Activated naive CD4-positive, alpha-beta T cell treated with anti-CD3 and anti-CD28 coated beads, Interleukin-2, amount 50 U/mL, for 24 hours (primary cell): ENCODE results near the gene MAOB.
"Not testable (repeated sequence)": the region's sequence is repeated elsewhere in the genome, so short reads cannot be mapped to it uniquely, and the experiment has no call there.

ENCODE experiments used
- H3K27ac Mint-ChIP-seq: one replicate; pipeline ENCODE4 v1.8.0; 2021; ENCODE audit warnings: mild to moderate bottlenecking, mixed read lengths
- H3K27me3 Mint-ChIP-seq: one replicate; pipeline ENCODE4 v1.8.0; 2021; ENCODE audit warnings: mixed read lengths
- H3K36me3 Mint-ChIP-seq: one replicate; pipeline ENCODE4 v1.8.0; 2021; ENCODE audit warnings: mixed read lengths
- H3K4me1 Mint-ChIP-seq: one replicate; pipeline ENCODE4 v1.8.0; 2021; ENCODE audit warnings: mixed read lengths
- H3K4me3 Mint-ChIP-seq: one replicate; pipeline ENCODE4 v1.8.0; 2021; ENCODE audit warnings: mild to moderate bottlenecking, mixed read lengths
- H3K9me3 Mint-ChIP-seq: one replicate; pipeline ENCODE4 v1.8.0; 2021; ENCODE audit warnings: mixed read lengths

The MAOB gene

DNA sequence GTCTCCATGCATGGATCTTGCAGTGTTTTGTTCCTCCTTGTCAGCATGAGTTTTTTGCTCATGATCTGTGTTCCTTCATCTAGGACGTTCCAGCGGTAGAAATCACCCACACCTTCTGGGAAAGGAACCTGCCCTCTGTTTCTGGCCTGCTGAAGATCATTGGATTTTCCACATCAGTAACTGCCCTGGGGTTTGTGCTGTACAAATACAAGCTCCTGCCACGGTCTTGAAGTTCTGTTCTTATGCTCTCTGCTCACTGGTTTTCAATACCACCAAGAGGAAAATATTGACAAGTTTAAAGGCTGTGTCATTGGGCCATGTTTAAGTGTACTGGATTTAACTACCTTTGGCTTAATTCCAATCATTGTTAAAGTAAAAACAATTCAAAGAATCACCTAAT, 138.0 kb downstream of the MAOB start:
- Mint-ChIP-seq H3K36me3 (no peaks in the 10 kb centered on the region), H3K9me3 (no peaks in the 10 kb centered on the region), H3K27me3 (no peaks in the 10 kb centered on the region)

DNA sequence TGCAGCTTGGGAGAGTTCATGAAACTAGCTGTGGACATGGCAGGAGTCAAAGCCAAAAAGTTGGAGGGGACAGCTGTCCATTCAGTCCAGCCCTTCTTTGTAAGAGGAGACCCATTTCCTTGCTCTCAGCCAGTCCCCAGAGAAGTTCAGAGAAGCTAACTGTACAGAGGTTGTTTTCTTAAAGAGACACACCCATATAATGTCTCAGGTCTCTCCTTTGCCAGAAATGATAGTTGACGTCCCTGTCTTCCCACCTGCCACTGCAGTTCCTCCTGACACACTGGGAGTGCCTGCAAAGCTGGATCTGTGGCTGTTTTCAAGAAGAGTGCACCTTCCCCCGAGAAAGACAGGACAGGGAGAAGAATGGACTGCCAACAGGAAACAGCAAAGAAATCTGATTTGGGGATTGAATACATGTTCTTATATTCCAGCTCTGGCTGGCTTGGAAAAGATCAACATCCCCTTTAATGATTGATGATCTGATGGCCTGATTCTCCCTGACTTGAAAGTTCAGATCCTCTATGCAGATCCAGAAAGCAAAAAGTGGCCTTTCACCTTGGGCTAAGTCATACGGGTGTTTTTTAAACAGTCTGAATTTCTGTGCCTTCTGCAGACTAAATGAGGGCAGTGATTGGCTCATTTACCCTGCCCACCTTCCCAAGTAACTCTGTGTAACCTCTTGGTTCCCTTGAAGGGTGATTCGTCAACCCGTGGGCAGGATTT, 139.0 kb downstream of the MAOB start:
- H3K36me3 Mint-ChIP-seq = no peaks in the 10 kb centered on the region
- H3K27ac Mint-ChIP-seq = no peak overlapping the region
- no peaks in the 10 kb centered on the region for H3K27me3 Mint-ChIP-seq
- no peaks in the 10 kb centered on the region for H3K9me3 Mint-ChIP-seq
- no peak overlapping the region for H3K4me3 Mint-ChIP-seq
- H3K4me1 Mint-ChIP-seq = no peaks in the 10 kb centered on the region

More for the DNA sequence above, 138.0 kb downstream of the MAOB start:
- no peak overlapping the region for H3K4me3 Mint-ChIP-seq
- H3K27ac Mint-ChIP-seq = no peak overlapping the region
- H3K4me1 Mint-ChIP-seq = no peaks in the 10 kb centered on the region

DNA sequence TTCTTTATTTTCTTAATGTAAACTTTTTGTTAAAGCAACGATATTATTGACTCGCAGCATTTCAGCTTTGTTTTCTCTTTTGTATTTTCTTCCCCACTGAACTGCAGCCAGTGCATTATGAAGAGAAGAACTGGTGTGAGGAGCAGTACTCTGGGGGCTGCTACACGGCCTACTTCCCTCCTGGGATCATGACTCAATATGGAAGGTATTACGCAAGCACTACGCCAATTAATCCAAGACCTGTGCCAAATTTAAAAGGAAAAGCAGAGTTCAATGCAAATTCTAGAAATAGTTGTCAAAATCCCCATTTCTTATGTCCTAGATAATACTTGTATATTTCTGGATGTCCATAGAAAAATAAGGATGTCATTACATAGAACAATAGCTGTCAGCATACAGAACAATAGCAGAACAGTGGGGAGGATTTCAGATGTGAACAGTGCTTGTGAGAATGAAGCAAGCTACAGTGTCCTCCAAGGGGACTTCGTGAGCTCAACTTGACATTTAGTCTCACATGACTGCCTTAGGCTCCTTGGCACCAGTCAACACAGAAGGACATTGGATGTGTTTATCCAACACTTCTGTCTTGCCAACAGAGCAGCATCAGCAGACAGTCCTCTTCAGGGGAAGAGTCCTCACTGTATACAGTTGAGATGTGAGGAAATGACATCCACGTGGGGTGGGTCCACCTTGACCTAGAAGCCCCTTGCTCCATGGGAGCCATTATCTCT, 140.2 kb downstream of the MAOB start:
- Mint-ChIP-seq H3K27me3 (no peaks in the 10 kb centered on the region), H3K36me3 (no peaks in the 10 kb centered on the region), H3K9me3 (no peaks in the 10 kb centered on the region), H3K27ac (no peak overlapping the region), H3K4me1 (no peaks in the 10 kb centered on the region), H3K4me3 (no peak overlapping the region)

DNA sequence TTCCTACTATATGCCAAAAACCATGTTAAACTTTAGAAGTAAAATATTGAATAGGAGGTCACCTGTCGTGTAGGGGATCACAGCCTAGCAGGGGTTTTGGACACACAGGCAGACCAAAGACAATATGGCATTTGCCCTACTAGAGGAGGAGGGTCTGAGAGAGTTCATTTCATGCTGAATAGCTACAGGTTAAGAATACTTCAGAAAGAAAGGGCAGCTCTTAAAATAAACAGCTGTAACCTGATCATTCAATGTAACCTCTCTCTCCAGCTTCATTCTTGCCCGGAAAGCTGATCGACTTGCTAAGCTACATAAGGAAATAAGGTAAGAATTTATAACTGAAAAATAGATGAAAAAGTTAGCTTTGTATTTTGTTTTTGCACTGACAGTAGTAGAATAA, 146.3 kb downstream of the MAOB start:
- Mint-ChIP-seq H3K4me1 (no peaks in the 10 kb centered on the region), H3K36me3 (no peaks in the 10 kb centered on the region), H3K27ac (no peak overlapping the region), H3K9me3 (no peaks in the 10 kb centered on the region), H3K27me3 (no peaks in the 10 kb centered on the region), H3K4me3 (no peak overlapping the region)

DNA sequence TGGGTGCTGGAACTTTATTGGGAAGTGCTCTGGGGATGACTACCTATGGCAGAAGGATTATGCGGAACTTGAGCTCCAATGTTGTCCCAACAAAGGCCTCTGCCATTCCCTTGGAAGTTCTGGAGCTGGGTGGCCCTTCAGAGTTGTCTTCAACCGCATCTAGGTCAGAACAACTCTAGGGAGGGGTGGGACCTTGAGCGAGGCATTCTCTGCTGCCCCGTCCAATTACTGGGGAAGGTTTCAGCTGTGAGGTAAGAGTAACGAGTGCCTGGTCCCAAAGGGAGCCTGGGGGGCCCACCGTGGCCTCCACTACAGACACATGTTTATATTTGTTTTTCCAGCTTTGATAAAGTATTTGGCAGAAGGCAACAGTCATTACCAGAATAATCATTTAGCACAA, 146.7 kb downstream of the MAOB start:
- no peaks in the 10 kb centered on the region for H3K36me3 Mint-ChIP-seq
- no peaks in the 10 kb centered on the region for H3K9me3 Mint-ChIP-seq
- no peak overlapping the region for H3K4me3 Mint-ChIP-seq
- no peaks in the 10 kb centered on the region for H3K4me1 Mint-ChIP-seq
- no peaks in the 10 kb centered on the region for H3K27me3 Mint-ChIP-seq
- H3K27ac Mint-ChIP-seq = no peak overlapping the region

DNA sequence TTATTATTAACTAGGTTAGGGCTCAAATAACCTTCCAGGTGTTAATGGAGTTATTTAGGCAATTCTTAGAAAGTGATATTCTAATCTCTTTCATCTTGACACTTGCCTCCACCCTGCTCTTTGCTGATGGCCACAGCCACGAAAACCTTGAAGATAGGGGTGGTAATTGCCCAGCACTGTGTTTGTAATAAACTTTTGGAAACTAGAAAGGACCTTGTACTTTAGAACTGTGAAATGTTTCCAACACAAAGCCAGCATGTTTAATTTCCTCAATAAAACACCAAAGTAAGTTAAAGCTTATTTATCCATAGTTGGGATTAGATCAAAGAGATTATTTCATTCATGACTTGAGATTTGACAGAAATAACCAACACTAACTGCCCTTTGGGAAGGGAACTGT, 147.8 kb downstream of the MAOB start:
- Mint-ChIP-seq H3K9me3 (no peaks in the 10 kb centered on the region), H3K27me3 (no peaks in the 10 kb centered on the region), H3K27ac (no peak overlapping the region), H3K4me3 (no peak overlapping the region), H3K36me3 (no peaks in the 10 kb centered on the region), H3K4me1 (no peaks in the 10 kb centered on the region)

DNA sequence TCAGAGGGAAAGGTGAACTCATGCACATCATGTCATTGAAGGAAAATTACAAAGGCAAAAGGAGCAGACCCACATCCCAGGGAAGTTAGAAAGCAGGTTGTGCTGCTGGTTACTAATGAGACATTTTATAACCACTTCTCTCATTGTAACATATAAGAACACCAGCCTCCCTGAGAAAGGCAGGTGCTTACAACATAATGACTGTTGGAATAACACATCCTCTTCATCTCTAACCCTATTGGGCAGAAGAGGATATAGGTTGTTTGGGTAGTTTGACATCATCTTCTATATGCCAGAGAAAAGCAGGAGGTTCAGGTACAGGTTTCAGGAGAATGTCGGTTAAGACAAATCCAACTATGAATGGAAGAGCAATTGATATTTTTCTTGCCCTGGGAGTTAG, 148.6 kb downstream of the MAOB start:
- H3K9me3 Mint-ChIP-seq = no peaks in the 10 kb centered on the region
- H3K36me3 Mint-ChIP-seq = no peaks in the 10 kb centered on the region
- no peak overlapping the region for H3K4me3 Mint-ChIP-seq
- no peak overlapping the region for H3K27ac Mint-ChIP-seq
- no peaks in the 10 kb centered on the region for H3K27me3 Mint-ChIP-seq
- H3K4me1 Mint-ChIP-seq = no peaks in the 10 kb centered on the region

DNA sequence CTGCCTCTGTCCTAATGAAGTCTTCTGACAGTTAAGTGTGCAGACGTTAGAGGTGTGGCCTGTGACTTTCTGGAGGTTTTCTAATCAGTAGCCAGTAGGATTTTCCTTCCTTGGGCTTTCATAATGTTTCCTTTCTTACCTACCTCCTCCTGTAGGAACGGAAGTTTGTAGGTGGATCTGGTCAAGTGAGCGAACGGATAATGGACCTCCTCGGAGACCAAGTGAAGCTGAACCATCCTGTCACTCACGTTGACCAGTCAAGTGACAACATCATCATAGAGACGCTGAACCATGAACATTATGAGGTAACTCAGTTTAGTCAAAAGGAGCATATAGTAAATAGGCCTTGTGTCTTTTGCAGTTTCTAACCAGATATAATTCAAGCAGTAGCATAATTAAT, 151.2 kb downstream of the MAOB start:
- no peak overlapping the region for H3K4me3 Mint-ChIP-seq
- H3K4me1 Mint-ChIP-seq = no peaks in the 10 kb centered on the region
- no peak overlapping the region for H3K27ac Mint-ChIP-seq
- no peaks in the 10 kb centered on the region for H3K9me3 Mint-ChIP-seq
- no peaks in the 10 kb centered on the region for H3K36me3 Mint-ChIP-seq
- H3K27me3 Mint-ChIP-seq = no peaks in the 10 kb centered on the region

DNA sequence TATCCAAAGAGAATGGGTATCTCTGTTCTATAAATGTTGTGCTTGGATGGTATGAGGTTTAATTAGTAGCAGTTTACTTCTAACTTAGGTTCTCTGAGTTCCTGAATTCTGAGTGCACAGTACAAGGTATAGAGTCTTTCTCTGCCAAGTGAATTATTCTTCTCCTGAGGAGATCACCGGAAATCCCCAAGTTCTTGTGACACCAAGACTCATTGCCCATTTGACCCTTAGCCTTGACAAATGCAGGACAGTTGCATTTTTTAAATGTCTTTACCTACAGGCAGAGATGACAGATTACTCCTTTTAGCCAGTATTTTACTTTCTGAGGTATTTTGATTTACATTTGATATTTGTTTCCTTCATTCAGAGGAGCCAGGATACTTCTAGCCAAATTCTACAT, 153.3 kb downstream of the MAOB start:
- no peaks in the 10 kb centered on the region for H3K4me1 Mint-ChIP-seq
- H3K27ac Mint-ChIP-seq = no peak overlapping the region
- no peaks in the 10 kb centered on the region for H3K27me3 Mint-ChIP-seq
- H3K36me3 Mint-ChIP-seq = no peaks in the 10 kb centered on the region
- H3K4me3 Mint-ChIP-seq = no peak overlapping the region
- H3K9me3 Mint-ChIP-seq = no peaks in the 10 kb centered on the region

DNA sequence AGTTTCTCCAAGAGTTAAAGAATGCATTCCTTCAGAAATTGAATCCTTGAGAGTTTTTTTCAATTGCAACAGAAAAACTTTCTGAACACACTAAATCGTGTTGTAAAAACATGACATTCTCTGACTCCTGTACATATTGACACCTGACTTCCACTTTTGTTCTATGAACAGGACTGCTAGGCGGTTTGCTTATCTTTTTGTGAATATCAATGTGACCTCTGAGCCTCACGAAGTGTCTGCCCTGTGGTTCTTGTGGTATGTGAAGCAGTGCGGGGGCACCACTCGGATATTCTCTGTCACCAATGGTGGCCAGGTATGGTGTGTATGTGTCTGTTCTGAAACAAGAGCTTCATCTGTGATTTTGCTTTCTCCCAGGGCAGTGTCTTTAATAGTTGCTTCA, 154.2 kb downstream of the MAOB start:
- H3K36me3 Mint-ChIP-seq = no peaks in the 10 kb centered on the region
- H3K9me3 Mint-ChIP-seq = no peaks in the 10 kb centered on the region
- H3K4me1 Mint-ChIP-seq = no peaks in the 10 kb centered on the region
- no peaks in the 10 kb centered on the region for H3K27me3 Mint-ChIP-seq
- no peak overlapping the region for H3K27ac Mint-ChIP-seq
- H3K4me3 Mint-ChIP-seq = no peak overlapping the region

DNA sequence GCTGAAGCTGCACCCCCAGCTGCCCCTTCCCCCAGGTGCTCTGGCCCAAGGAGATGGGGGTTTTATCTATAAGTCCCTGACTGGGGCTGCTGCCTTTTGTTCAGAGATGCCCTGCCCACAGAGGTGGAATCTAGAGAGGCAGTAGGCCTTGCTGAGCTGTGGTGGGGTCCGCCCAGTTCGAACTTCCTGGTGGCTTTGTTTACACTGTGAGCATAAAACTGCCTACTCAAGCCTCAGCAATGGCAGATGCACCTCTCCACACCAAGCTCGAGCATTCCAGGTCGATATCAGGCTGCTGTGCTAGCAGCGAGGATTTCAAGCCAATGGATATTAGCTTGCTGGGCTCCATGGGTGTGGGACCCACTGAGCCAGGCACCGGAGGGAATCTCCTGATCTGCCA, 155.0 kb downstream of the MAOB start:
- H3K4me1 Mint-ChIP-seq, H3K9me3 Mint-ChIP-seq, H3K27me3 Mint-ChIP-seq, H3K36me3 Mint-ChIP-seq, H3K4me3 Mint-ChIP-seq, H3K27ac Mint-ChIP-seq: not testable (repeated sequence)

DNA sequence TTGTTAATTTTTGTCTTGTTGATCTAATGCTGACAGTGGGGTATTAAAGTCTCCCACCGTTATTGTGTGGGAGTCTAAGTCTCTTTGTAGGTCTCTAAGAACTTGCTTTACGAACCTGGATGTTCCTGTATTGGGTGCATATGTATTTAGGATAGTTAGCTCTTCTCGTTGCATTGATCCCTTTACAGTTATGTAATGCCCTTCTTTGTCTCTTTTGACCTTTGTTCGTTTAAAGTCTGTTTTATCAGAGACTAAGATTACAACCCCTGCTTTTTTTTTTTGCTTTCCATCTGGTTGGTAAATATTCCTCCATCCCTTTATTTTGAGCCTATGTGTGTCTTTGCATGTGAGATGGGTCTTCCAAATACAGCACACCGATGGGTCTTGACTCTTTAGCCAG, 157.0 kb downstream of the MAOB start:
- not testable (repeated sequence) for H3K4me3 Mint-ChIP-seq, H3K4me1 Mint-ChIP-seq, H3K36me3 Mint-ChIP-seq, H3K27ac Mint-ChIP-seq, H3K9me3 Mint-ChIP-seq, H3K27me3 Mint-ChIP-seq

DNA sequence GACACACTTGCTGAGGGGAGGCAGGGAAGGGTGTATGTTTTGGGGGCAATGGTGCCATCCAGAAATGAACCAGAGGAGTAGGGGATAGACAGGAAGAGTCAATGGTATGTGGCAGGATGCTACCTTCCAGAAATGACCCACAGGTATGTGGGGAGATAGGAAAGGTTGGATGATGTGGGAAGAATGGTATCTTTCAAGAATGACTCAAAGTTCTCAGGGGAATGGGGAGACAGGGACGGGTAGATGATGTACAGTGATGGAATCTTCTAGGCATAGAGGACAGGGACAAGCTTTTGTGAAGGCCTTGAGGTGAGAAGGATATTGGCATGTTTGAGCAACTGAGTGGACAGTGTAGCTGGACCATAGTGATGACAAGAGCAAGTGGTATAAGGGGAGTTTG, 161.3 kb downstream of the MAOB start:
- Mint-ChIP-seq H3K27ac (no peak overlapping the region), H3K27me3 (no peaks in the 10 kb centered on the region), H3K4me1 (no peaks in the 10 kb centered on the region), H3K36me3 (no peaks in the 10 kb centered on the region), H3K9me3 (no peaks in the 10 kb centered on the region), H3K4me3 (no peak overlapping the region)

DNA sequence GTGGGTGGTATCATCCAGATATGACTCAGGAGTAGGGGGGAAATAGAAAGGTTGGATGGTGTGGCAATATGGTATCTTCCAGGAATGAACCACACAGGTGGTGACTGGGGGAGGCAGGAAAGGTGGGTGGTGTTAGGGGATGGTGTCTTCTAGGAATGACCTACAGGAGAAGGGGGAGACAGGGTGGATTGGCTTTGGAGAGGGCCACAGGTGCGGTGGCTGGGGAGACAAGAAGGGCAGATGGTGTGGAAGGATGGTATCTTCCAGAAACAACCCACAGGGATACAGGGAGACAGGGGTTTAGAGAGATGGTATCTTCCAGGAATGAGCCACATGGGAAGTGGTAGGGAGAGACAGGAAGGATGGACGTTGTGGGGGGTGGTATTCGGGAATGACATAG, 162.2 kb downstream of the MAOB start:
- Mint-ChIP-seq H3K36me3 (no peaks in the 10 kb centered on the region), H3K27me3 (no peaks in the 10 kb centered on the region), H3K9me3 (no peaks in the 10 kb centered on the region), H3K4me1 (no peaks in the 10 kb centered on the region), H3K4me3 (no peak overlapping the region), H3K27ac (no peak overlapping the region)

DNA sequence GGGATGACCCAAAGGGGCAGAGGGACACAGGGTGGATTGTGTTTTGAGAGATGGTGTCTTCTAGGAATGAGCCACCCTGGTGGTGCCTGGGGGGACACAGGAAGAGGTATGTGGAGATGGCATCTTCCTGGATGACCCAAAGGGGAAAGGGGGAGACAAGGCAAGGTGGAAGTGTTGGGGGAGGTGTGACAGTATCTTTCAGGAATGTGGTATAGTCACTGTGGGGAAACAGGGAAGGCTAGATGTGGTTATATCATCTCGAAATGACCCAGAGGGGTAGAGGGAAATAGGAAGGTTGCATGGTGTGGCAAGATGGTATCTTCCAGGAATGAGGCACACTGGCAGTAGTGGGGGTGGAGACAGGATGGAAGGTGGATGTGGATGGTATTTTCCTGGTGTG, 163.3 kb downstream of the MAOB start:
- no peaks in the 10 kb centered on the region for H3K36me3 Mint-ChIP-seq
- no peaks in the 10 kb centered on the region for H3K4me1 Mint-ChIP-seq
- no peak overlapping the region for H3K27ac Mint-ChIP-seq
- no peaks in the 10 kb centered on the region for H3K9me3 Mint-ChIP-seq
- H3K4me3 Mint-ChIP-seq = no peak overlapping the region
- H3K27me3 Mint-ChIP-seq = no peaks in the 10 kb centered on the region

DNA sequence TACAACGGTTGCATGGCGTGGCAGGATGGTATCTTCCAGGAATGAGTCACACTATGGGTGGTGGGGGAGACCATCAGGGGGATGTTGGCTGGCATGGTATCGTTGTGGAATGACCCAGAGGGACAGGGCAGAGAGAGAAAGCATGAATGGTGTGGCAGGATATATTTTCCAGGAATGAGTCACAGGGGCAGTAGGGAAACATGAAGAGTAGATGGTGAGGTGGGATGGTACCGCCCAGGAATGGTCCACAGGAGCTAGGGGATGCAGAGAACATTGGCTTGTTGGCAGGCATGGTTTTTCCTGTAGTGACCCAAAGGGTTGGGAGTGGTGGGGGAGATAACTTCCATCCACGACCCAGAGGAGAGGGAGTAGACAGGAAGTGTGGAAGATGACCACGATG, 163.7 kb downstream of the MAOB start:
- Mint-ChIP-seq H3K27me3 (no peaks in the 10 kb centered on the region), H3K4me3 (no peak overlapping the region), H3K9me3 (no peaks in the 10 kb centered on the region), H3K36me3 (no peaks in the 10 kb centered on the region), H3K27ac (no peak overlapping the region), H3K4me1 (no peaks in the 10 kb centered on the region)

DNA sequence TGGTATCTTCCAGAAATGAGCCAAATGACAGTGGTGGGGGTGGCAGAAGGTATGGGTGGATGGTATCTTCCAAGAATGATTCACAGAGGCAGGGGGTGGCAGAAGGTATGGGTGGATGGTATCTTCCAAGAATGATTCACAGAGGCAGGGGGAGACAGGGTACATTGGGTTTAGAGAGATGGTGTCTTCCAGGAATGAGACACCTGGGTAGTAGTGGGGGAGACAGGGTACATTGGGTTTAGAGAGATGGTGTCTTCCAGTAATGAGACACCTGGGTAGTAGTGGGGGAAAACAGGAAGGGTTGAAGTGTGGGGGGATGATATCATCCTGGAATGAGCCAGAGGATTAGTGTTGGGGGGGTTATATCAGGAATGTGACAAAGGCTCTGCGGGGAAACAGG, 164.2 kb downstream of the MAOB start:
- Mint-ChIP-seq H3K4me1 (no peaks in the 10 kb centered on the region), H3K4me3 (no peak overlapping the region), H3K27me3 (no peaks in the 10 kb centered on the region), H3K27ac (no peak overlapping the region), H3K36me3 (no peaks in the 10 kb centered on the region), H3K9me3 (no peaks in the 10 kb centered on the region)
